Natural killer cell (primary cell): ENCODE results near the gene IGF1R. TPM values are rescaled to one million over a fixed set of nuclear protein-coding genes. Genes with fewer than 3 reads are reported as not detected.

ENCODE experiments used
- ATAC-seq, 3 donors: fragments of 150-1000 bp in 2 of 3; fragments of 200-7000 bp in 1 of 3; cut with Tn5 transposase; 1 replicate in 1 of 3; 2 replicates in 2 of 3; pipeline ENCODE4 v1.10.0; 2021; ENCODE audit warnings: mild to moderate bottlenecking in 2 of 3, moderate library complexity in 2 of 3
- DNase-seq, 2 donors: peaks; one replicate each; pipeline versions ENCODE4 v3.0.0 to v3.0.0-alpha.2; 2013 to 2021; ENCODE audit warnings: mixed read lengths in 1 of 2
- H3K27ac ChIP-seq: one replicate; pipeline ENCODE4 v1.5.1; 2013; ENCODE audit warnings: mild to moderate bottlenecking, low read length
- H3K27me3 ChIP-seq: one replicate; pipeline ENCODE4 v1.6.1; 2013; ENCODE audit warnings: low read length; ENCODE audit not compliant: control insufficient read depth, insufficient read depth
- H3K36me3 ChIP-seq: one replicate; pipeline ENCODE4 v1.6.1; 2013; ENCODE audit warnings: low read length; ENCODE audit not compliant: control insufficient read depth, insufficient read depth
- H3K4me1 ChIP-seq: one replicate; pipeline ENCODE4 v1.6.1; 2013; ENCODE audit warnings: low read length; ENCODE audit not compliant: control insufficient read depth, insufficient read depth
- H3K4me3 ChIP-seq: one replicate; pipeline ENCODE4 v1.5.1; 2013; ENCODE audit warnings: low read length
- H3K9me3 ChIP-seq: one replicate; pipeline ENCODE4 v1.6.1; 2013; ENCODE audit warnings: low read length; ENCODE audit not compliant: control insufficient read depth, insufficient read depth
- H3K27ac Mint-ChIP-seq, 2 donors: one replicate each; pipeline ENCODE4 v1.8.0; 2022; ENCODE audit warnings: mild to moderate bottlenecking in 2 of 2, mixed read lengths in 2 of 2, moderate library complexity in 1 of 2
- H3K27me3 Mint-ChIP-seq, 2 donors: one replicate each; pipeline ENCODE4 v1.8.0; 2022; ENCODE audit warnings: low read depth in 2 of 2, mixed read lengths in 2 of 2
- H3K36me3 Mint-ChIP-seq: one replicate; pipeline ENCODE4 v1.8.0; 2022; ENCODE audit warnings: mixed read lengths
- H3K4me1 Mint-ChIP-seq, 2 donors: one replicate each; pipeline ENCODE4 v1.8.0; 2022; ENCODE audit warnings: mixed read lengths in 2 of 2
- H3K4me3 Mint-ChIP-seq: one replicate; pipeline ENCODE4 v1.8.0; 2022; ENCODE audit warnings: mild to moderate bottlenecking, moderate library complexity, mixed read lengths
- H3K9me3 Mint-ChIP-seq, 2 donors: one replicate each; pipeline ENCODE4 v1.8.0; 2022; ENCODE audit warnings: mixed read lengths in 2 of 2
- WGBS: methylation state at CpG from one replicate; pipeline ENCODE4 v1.1.7; 2013; ENCODE audit warnings: missing lambda C conversion rate; ENCODE audit not compliant: insufficient coverage; 5-methylcytosine and 5-hydroxymethylcytosine counted together
- intact Hi-C: fragments of 100-400 bp; cut with micrococcal nuclease; formaldehyde crosslinking; loops from one replicate; pipeline ENCODE4 v1.14.2; 2022
- total RNA-seq, 4 donors: library from RNA; stranded (reverse); fragments of 120-200 nt in 1 of 4; gene quantifications; one replicate each; pipeline versions ENCODE4 v1.2.3 to v1.2.4, GENCODE V29; 2013 to 2022
- TF ChIP-seq, protein P1 (sequence below): fragments of 200-600 bp; IDR thresholded peaks from one replicate; pipeline ENCODE4 v1.8.0; 2022; ENCODE audit warnings: antibody characterized with exemption

The IGF1R gene
- total RNA-seq, 3 donors from 2014 or later (not counting 1 experiment from before 2014, with no cell fraction given): 47.3 to 50.7 (median 49.0) TPM

DNA sequence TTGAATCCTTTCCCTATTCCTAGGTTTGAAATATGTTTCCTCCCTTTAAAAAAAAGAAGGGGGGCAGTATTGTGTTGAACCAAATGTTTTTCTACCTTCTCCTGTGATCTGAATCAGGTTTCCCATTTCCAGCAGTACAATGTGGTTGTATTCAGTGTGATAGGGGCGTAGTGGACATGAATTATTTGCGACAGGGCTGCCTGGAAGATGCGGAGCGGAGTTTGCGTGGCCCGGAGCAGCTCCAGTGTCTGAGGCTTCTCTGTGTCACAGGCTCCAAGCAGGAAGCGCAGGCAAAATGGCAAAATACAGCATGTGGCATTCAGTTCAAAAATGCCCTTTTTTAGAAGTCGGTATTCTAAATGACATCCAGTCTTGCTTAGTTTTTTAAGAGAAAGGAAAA is 204.8 kb downstream of the IGF1R start:
- H3K4me3 ChIP-seq: peak overlapping the region; percentile 86
- no peaks in the 10 kb centered on the region for H3K36me3 Mint-ChIP-seq
- intact Hi-C loops: loop anchor here (1.0 kb wide), 1 partner anchor 205 kb away; the partner anchor contains the start of gene IGF1R

DNA sequence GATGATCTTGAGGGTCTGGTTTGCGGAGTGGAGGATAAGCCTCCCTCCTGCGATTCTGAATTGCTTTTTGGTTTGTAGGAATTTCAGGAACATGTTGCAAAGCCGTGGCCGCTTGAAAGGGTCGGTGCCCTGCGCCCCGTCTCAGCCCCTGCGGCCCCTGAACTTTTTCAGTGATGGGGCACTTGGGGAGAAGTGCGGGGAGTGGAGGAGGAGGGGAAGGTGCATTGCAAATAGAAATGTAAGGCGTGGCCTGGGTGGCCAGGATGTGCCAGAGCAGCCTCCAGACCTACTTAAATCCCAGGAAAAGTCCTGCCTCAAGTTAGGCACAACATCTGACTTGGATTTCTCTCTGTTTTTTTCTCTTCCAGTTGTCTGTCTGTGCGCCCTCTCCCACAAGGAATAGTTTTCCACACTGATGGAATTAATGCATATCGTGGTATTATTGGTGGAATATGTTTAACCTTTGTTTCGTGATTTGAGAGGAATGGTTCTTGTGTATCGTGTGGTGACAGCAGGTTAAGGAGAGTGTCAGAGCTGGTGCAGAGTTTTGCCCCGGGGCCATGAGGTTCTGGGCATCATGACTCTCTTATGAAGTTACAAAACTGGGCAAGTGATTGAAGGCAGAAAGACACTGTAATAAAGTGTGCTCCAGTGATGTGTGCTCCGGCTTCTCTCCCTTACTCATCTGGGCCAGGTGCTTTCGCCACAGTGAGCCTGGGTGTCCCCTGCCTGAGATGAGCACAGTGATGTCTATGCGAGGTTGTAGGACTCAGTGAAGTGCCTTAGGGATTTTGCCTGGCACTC is 205.5 kb downstream of the IGF1R start:
- H3K9me3 ChIP-seq: no peaks in the 10 kb centered on the region
- intact Hi-C loops: loop anchor here (1.0 kb wide), 1 partner anchor 206 kb away; the partner anchor contains the start of gene IGF1R
- no peak for DNase-seq
- no peaks in the 10 kb centered on the region for H3K27me3 ChIP-seq
- Mint-ChIP-seq H3K27ac (peak overlapping the region; percentile 96 to 98), H3K9me3 (no peaks in the 10 kb centered on the region), H3K27me3 (no peaks in the 10 kb centered on the region), H3K4me3 (peak overlapping the region; percentile 99), H3K4me1 (peaks cover 44 to 50% of the 10 kb centered on the region in 2 donors), H3K36me3 (no peaks in the 10 kb centered on the region)
- H3K27ac ChIP-seq: no peak overlapping the region
- 91% methylated on average over 18 of the region's 18 CpGs for WGBS
- H3K36me3 ChIP-seq: no peaks in the 10 kb centered on the region
- TF ChIP-seq, protein P1, sequence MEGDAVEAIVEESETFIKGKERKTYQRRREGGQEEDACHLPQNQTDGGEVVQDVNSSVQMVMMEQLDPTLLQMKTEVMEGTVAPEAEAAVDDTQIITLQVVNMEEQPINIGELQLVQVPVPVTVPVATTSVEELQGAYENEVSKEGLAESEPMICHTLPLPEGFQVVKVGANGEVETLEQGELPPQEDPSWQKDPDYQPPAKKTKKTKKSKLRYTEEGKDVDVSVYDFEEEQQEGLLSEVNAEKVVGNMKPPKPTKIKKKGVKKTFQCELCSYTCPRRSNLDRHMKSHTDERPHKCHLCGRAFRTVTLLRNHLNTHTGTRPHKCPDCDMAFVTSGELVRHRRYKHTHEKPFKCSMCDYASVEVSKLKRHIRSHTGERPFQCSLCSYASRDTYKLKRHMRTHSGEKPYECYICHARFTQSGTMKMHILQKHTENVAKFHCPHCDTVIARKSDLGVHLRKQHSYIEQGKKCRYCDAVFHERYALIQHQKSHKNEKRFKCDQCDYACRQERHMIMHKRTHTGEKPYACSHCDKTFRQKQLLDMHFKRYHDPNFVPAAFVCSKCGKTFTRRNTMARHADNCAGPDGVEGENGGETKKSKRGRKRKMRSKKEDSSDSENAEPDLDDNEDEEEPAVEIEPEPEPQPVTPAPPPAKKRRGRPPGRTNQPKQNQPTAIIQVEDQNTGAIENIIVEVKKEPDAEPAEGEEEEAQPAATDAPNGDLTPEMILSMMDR: no peak
- H3K4me1 ChIP-seq: peaks cover 30% of the 10 kb centered on the region
- H3K4me3 ChIP-seq: no peak overlapping the region
- ATAC-seq: no peak

More for the DNA sequence above, 204.8 kb downstream of the IGF1R start:
- no peaks in the 10 kb centered on the region for H3K27me3 Mint-ChIP-seq
- no peaks in the 10 kb centered on the region for H3K36me3 ChIP-seq
- peak overlapping the region; percentile 81 for H3K27ac ChIP-seq
- ATAC-seq (peak; percentile 59 to 68 (median 63)), DNase-seq (peak; percentile 81 to 84)
- H3K27me3 ChIP-seq: no peaks in the 10 kb centered on the region
- 4% methylated on average over 8 of the region's 8 CpGs for WGBS
- TF ChIP-seq, protein P1: no peak
- H3K4me3 Mint-ChIP-seq: peak overlapping the region; percentile 99
- H3K4me1 Mint-ChIP-seq: peaks cover 38 to 44% of the 10 kb centered on the region in 2 donors
- H3K9me3 Mint-ChIP-seq: no peaks in the 10 kb centered on the region
- no peaks in the 10 kb centered on the region for H3K9me3 ChIP-seq
- H3K27ac Mint-ChIP-seq: peak overlapping the region; percentile 96 to 98
- peaks cover 25% of the 10 kb centered on the region for H3K4me1 ChIP-seq

DNA sequence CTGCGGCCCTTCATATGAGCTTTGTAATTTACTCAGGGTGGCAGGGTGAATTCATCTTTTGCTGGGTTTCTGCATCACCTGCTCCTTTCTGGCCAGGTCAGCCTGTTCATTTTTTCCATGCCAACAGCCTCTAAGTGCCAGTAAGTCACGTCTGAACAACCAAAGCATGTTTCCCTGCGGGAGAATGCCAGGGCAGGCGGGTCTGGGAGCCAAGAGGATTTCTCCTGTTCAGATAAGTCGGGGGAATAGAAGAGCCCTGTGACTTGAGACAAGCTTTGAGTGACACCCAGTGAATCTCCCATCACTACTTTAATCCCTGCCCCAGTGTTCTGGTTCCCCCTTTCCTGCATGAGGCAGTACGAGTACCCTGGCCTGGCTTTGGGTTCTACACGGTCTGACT is 206.2 kb downstream of the IGF1R start:
- H3K4me3 Mint-ChIP-seq: peak overlapping the region; percentile 67
- Histone ChIP-seq H3K9me3 (no peaks in the 10 kb centered on the region), H3K27me3 (no peaks in the 10 kb centered on the region), H3K4me3 (no peak overlapping the region), H3K27ac (no peak overlapping the region), H3K36me3 (no peaks in the 10 kb centered on the region), H3K4me1 (peaks cover 30% of the 10 kb centered on the region)
- ATAC-seq (no peak), DNase-seq (no peak)
- H3K27ac Mint-ChIP-seq: peak overlapping the region; percentile 96 to 98
- no peaks in the 10 kb centered on the region for H3K27me3 Mint-ChIP-seq
- 90% methylated on average over 7 of the region's 7 CpGs for WGBS
- no peaks in the 10 kb centered on the region for H3K9me3 Mint-ChIP-seq
- H3K36me3 Mint-ChIP-seq: no peaks in the 10 kb centered on the region
- intact Hi-C loops: no loop called here
- H3K4me1 Mint-ChIP-seq: peaks cover 47 to 54% of the 10 kb centered on the region in 2 donors
- TF ChIP-seq, protein P1: no peak
